ENCODE data around the gene STAT3. TPM values are rescaled to one million over a fixed set of nuclear protein-coding genes. Genes with fewer than 3 reads are reported as not detected.

The STAT3 gene
- total and polyA plus RNA-seq, 9 of the 15 experiments (the other 6 are each of a cell fraction or from before 2014, with no cell fraction given) = 90.0 to 179 (median 114) TPM

- TF ChIP-seq TRIM24 (IDR thresholded peaks at IDR 0.05) (peak; percentile 38 to 66; a peak in 3 of 4 replicates), TSC22D4 (tag; IDR thresholded peaks at IDR 0.05) (no peak), RNF219 (CRISPR knock-in tag; IDR thresholded peaks at IDR 0.05) (no peak), ZNF3 (CRISPR knock-in tag; IDR thresholded peaks at IDR 0.05) (no peak), HSF4 (CRISPR knock-in tag; IDR thresholded peaks at IDR 0.05; ENCODE audit: borderline replicate concordance) (0 out of 2 replicates have a peak, but pooled peaks have one; percentile 25), SMAD1 (IDR thresholded peaks at IDR 0.05; ENCODE audit: low read depth, low read length, partially characterized antibody) (peak; percentile 94), FOXJ2 (tag; IDR thresholded peaks at IDR 0.05) (no peak), STAG1 (CRISPR knock-in tag; IDR thresholded peaks at IDR 0.05; ENCODE audit: borderline replicate concordance) (peak; percentile 11; the same call in 1 of the 2 replicates), FOXJ3 (CRISPR knock-in tag; IDR thresholded peaks at IDR 0.05) (no peak), PML (IDR thresholded peaks at IDR 0.05; ENCODE audit: low read length) (peak; percentile 81), THAP12 (CRISPR knock-in tag; IDR thresholded peaks at IDR 0.05) (peak; percentile 63), TARDBP (IDR thresholded peaks at IDR 0.05) (peak; percentile 70), MAFF (IDR thresholded peaks at IDR 0.05; ENCODE audit: low read length) (no peak), TFAM (CRISPR knock-in tag; conservative IDR thresholded peaks at IDR 0.05) (no peak), NFIX (CRISPR knock-in tag; IDR thresholded peaks at IDR 0.05; ENCODE audit: low read depth) (no peak), ZNF75A (CRISPR knock-in tag; IDR thresholded peaks at IDR 0.05) (0 out of 2 replicates have a peak, but pooled peaks have one; percentile 12), PCBP1 (IDR thresholded peaks at IDR 0.05; ENCODE audit: low read depth, low read length, poor library complexity, severe bottlenecking) (peak; percentile 83), POLR2H (tag; IDR thresholded peaks at IDR 0.05; ENCODE audit: low read depth) (peak; percentile 85; the same call in 1 of the 2 replicates), ZNF280B (CRISPR knock-in tag; IDR thresholded peaks at IDR 0.05) (no peak), PATZ1 (CRISPR knock-in tag; IDR thresholded peaks at IDR 0.05; ENCODE audit: borderline replicate concordance) (peak; percentile 85; the same call in 1 of the 2 replicates)
Measured at GRCh38 chr17:42312285-42313130, 75.7 kb downstream of the STAT3 start (continued).
